ENCODE measurements around the gene CNP.

The CNP gene

DNA sequence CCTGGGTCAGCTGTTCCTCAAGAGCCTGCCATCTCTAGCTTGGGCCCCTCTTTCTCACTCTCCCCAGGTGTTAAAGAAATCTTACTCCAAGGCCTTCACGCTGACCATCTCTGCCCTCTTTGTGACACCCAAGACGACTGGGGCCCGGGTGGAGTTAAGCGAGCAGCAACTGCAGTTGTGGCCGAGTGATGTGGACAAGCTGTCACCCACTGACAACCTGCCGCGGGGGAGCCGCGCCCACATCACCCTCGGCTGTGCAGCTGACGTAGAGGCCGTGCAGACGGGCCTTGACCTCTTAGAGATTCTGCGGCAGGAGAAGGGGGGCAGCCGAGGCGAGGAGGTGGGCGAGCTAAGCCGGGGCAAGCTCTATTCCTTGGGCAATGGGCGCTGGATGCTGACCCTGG, 6.8 kb downstream of the CNP start:
- DNase-seq: no peak

DNA sequence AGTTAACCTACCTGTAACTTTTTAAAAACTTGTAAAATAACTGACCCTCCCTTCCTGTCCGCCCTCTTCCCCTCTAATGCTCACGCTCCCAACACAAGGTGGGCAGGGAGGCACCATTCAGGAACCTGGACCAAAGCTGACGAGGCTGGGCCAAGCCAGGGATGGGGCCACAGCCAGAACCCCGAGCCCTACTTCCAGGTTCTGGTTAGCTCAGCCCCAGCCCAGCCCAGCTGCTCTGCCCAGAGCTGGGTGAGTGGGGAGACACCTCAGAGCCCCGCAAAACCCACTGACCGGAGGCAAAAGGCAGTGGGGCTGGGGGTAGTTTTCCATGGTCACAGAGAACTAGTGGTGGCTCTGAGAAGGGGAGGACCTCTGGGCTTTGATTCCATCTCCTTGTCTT, 7.4 kb downstream of the CNP start:
- DNase-seq: no peak

DNA sequence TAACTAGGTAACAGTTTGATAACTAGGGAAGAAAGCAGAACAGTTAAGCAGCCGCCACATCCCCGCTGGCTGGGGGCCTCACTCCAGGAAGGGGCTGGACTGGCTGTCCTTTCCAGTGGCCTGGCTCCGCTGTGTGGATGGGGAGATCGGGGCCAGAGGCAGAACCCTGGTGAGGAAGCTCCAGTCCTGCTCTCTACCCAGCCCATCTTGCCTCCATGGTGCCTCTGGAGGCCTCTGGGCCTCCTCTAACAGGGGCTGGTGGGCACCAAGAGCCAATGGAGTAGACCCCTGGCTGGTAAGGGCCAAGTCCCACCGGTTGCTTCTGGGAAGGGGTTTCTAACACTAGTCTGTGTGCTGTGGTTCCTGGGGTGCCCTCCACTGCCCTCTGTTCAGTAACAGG, 8.1 kb downstream of the CNP start:
- no peak for DNase-seq

DNA sequence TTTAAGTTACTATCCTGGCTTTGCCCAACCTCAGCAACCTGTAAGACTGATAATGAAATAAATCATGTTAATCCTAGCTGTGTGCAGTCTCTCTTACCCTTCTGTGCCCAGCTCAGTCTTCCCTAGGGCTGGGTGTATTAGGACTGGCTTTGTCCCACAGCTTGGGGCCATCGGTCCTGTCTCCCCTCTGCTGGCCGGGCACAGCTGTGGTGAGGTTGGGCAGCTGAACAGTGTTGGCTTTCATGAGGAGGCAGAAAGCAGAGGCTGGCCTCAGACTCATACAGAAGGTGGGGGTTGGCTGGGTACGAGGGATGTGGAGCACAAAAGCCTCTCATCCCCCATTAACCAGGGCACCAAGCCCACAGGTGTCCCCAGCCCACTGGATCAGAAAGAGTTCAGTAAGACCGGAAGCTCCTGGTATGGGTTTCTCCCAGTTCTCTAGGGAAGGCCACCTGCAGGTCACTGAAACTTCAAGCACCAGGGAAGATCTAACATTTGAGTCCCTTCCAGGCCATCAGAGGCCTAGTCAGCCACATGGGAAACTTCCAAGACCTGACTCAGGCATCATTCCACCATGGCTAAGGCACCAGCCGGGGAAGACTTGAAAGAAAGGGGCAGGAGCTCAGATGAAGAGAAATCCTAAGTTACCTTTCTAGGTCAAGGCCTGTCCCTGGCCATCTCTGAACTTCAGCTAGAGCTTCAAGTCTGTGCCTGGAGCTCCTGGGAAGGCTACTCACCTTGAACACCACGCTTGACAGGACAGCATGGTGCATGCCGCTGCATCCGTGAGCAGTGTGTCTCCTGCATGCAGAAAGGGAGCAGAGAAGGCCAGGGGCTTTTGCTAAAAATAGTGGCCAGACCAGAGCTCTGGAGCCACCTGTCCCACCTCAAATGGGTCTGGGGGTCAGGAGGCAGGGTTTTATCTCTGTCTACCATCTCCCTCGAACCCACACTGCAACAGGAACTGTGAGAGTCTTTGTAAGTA, 8.8 kb downstream of the CNP start:
- DNase-seq: no peak

DNA sequence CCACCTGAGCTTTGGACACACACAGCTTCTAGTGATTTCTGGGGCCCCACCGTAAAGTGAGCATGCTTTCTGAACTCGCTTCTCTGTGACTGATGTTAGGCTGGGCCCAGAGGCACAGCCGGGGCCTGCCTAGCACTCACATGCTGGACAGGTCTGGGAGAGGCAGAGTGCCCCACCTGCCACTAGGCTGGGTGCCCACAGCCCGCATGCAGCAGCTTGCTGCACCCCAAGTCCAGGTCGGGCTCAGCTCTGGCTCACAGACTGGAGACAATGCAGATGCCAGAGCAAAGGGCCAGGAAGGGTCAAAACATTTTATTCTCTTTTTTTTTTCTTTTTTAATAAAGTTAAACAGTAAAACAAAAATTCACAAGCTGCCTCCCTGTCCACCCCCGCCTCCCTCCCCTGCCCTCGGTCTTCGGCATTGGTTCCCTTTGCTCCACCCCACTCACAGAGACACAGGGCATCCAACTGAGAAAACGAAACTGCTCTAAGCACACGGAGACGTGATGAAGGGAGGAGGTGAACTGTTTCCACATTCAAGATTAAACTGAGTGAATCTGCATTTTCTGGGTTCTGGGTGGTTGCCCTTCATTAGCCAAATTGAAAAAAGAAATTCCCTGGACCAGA, 9.7 kb downstream of the CNP start:
- DNase-seq: no peak

DNA sequence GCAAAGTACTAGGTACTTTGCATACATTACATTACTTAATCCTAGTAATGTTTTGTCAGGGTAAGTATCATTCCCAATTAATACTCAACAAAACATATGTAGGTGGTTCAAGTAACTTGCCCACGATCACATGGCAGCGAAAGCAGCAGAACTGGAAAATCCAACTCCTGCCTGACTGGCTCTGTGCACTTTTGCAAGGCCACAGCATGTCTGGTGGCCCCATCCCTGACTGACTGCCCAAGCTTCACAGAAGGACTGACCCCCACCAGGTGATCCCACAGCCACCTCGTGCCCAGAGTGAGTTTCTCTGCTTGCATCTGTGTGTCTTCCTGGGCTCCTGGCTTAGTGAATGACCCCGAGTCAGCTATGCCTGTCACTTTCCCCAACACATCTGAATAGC, 11.4 kb downstream of the CNP start:
- DNase-seq: no peak

DNA sequence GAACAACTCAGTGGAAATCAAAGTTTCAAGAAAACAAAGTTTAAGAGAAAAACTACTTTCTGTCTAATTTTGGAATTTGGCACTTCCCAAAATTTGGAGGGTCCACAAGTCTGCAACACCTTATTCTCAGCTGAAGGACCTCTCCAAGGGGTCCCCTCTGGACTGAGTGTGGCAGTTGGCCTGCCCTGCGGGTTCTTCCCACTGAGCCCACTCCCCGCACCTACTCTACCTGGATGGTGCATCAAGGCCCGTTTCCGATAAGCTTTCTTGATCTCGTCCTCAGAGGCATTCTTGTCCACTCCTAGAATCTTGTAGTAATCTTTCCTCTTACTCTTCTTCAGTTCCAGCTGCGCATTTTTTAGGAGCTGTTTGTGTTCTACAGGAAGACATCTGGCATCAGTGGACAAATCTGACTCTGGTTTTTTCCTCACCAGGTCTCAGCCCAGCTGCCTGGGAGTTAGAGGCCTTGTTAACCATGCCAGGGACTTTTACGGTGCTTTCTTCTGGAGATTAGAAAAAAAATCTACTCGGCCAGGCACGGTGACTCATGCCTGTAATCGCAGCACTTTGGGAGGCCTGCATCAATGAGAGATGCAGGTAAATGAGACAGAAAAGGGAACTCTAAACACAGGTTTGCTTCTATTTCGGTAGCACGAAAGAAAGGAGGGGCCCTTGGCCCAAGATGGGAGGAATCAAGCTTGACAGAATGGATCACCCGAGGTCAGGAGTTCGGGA, 15.6 kb downstream of the CNP start:
- DNase-seq: peak; percentile 30

DNA sequence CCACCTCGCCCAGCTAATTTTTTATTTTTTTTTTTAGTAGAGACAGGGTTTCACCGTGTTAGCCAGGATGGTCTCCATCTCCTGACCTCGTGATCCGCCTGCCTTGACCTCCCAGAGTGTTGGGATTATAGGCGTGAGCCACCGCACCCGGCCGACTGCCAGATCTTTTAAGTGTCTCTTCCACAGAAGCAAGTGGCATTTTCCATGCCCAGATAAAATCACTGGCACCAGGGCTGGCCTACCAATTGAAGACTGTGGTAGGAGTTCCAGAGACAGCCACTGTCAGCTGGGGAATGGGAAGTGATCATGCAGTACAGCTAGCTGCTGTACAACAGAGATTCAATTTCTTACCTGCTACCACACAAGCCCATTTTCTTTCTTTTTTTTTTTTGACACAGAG, 17.9 kb downstream of the CNP start:
- no peak for DNase-seq

DNA sequence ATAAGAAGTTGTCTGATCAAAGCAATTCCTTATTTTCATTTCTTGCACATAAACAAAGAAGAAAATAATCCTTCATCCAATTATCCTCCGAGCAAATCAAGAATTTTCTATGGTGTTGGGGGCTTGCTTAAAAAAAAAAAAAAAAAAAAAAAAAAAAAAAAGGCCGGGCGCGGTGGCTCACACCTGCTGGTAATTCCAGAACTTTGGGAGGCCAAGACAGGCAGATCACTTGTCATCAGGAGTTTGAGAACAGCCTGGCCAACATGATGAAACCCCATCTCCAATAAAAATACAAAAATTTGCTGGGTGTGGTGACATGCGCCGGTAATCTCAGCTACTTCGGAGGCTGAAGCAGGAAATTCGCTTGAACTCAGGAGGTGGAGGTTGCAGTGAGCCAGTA, 19.3 kb downstream of the CNP start:
- DNase-seq: no peak

DNA sequence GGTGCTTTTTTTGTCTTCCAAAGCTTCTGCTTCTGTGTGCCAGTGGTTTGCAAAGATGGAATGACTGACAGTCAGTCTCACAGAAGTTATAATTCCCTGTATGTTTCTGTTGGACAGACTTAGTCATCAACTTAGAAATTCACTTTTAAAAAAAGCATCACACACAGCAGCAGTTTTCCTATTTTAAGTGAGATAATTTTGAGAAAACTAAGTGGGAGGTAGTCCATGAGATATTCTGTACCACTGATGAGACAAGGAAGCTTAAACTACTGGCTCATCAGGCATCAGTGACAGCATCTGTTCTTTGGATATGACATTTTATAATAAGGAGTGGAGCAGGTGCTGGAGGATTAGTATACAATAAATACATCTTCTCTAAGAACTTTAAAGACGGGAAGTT, 20.0 kb downstream of the CNP start:
- no peak for DNase-seq

DNA sequence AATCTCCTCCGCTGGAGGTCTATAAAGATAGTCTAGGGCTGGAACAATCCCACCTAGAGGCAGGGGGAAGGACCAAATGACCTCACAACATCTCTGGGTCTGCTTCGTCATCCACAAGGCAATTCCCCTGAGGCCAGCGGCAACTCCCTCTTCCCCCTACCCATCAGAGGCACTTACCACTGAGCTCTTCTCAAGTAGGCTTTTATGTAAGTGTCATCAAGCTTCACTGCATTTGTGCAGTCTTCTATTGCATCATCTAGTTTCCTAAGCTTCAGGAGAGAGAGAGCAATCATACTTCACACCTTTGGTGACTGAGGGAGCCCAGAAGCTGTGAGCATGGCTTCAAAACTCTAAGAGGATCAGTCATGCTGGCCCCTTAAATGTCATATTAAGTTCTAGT, 21.0 kb downstream of the CNP start:
- no peak for DNase-seq

DNA sequence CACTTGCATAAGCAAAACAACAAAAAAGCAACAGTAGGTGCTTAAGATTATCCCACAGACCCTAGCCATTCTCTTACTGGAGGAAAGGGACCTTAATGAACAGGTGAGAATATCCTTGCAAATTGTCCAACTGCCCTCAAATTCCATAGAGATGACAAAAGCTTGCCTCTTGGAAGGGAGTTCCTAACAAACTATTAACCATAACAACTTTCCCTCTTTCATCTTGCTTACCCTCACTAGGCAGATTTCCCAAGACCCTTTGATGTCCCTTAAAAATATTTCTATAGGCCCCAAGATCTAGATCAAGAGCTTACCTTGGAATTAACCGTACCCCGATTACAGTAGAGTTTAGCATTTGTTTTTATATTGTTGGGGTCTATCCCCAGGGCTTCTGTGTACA, 21.8 kb downstream of the CNP start:
- DNase-seq: no peak

DNA sequence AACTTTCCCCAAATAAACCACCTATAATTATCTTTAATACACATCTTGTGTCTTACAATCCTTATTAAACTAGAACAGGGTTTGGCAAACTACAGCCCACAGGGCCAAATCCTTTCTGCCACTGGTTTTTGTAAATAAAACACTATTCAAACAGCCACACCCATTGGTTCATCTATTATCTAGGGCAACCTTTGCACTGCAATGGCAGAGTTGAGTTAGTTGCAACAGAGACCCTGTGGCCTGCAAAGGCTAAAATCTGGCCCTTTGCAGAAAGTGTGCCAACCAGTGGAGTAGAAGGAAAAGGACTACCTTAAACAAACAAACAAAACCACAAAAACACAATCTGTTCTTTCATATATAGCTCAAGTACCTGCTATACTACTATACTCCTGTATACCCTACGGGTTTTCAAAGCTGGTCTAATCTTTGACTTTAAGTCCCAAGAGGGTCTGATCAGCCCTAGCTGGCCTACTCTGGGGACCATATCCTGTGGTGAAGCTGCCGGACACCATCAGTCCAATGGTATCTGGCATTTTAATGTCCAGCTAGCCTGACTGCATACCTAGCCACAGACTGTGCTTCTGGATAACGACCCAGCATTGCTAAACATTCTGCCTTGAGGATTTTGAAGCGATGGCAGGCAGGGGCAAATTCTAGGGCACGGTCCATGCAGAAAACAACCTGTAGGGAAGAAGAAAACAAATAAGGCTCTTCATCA, 23.3 kb downstream of the CNP start:
- DNase-seq: no peak

DNA sequence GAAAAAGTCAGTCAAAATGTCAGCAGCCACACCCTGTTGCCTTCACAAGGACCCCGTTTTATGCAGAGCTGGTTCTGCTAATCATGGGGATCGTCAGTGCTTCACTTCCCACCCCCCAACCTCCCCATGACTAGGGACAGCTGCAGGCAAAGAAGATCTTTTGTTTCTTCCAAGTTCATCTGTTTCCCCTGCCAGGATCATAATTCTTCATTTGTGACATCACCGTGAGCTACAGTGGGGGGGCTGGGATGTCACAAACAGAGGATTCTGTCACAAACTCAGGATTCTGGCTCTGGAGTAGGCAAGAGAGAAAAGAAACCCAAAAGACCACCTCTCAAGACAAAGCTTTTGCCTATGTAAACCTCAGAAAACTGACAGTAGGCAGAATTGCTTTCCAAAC, 26.0 kb downstream of the CNP start:
- no peak for DNase-seq

DNA sequence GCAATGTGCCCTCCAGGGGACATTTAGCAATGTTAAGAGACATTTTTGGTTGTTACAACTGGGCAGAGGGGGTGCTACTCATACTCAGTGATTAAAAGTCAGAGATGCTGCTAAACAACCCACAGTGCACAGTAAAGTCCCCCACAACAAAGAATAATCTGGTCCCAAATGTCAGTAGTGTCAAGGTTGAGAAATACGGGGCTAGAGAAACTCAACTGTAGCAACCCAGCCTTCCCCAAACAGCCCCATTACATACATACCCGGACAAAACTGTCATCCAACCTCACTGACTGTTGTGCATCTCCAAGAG, 30.2 kb downstream of the CNP start:
- no peak for DNase-seq

DNA sequence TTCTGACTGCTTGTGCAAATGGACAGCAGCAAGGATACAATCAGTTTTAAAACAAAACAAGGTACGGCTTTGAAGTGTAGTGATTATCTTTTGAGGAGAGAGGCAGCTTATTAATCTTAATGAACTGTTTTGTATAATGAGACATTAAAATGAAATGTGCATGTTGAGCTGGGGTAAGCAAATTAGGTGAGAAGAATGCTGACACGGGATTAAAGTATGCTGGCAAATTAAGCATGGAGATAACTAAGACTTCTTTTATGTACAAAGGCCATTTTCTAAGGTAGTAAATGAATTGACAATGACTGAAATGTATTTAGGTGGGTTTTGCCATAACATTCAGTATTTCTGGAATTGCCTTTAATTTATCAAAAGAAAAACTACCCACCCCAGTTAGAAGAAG, 31.9 kb downstream of the CNP start:
- DNase-seq: no peak

DNA sequence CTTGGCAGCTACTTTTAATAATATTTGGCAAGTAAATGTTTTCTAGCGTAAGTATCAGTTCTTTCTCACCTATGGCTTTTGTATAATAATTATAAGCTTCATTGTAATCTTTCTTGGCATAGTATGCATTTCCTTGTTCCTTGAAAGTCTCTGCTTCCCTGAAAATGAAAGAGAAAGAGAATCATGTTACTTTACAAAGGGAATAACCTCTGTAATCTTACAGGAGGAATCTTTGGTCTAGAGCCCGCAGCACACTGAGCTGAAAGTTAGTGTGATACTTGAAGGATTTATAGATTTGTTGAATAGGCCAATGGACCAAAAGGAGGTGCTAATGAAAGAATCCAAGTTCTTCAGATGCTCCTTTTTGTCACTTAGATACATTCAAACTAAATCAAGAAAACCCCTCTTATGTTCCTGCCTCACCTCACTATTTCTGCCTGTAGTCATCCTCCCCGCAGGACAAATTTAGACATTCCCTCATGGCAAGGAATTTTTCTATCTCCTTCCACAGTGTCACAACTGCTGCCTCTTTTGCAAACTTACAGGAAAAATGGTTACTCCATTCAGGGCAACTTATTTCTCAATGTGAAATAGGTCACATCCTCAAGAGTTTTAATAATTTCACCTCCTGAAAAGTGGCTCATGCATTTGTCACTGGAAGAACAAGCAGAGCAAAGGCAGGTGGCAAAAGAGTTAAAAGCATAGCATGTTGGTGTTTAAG, 34.0 kb downstream of the CNP start:
- no peak for DNase-seq

DNA sequence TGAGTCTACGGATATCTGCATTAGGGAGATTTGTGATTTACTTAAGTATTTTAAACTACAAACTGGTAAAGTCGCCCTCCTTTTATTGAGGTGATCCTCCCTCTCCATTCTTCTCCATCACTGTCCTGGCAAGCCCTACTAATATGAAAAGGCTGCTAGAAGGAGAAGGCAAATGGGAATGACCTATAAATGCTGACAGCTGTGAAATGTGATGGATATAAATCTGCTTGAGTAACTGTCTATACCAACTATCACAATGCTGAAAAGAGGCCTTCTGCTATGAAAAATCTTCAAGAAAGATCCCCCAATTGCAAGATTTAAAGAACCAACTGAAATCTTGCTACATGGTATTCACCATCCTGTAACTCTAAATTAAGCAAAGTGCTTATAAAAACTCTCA, 35.1 kb downstream of the CNP start:
- DNase-seq: no peak

DNA sequence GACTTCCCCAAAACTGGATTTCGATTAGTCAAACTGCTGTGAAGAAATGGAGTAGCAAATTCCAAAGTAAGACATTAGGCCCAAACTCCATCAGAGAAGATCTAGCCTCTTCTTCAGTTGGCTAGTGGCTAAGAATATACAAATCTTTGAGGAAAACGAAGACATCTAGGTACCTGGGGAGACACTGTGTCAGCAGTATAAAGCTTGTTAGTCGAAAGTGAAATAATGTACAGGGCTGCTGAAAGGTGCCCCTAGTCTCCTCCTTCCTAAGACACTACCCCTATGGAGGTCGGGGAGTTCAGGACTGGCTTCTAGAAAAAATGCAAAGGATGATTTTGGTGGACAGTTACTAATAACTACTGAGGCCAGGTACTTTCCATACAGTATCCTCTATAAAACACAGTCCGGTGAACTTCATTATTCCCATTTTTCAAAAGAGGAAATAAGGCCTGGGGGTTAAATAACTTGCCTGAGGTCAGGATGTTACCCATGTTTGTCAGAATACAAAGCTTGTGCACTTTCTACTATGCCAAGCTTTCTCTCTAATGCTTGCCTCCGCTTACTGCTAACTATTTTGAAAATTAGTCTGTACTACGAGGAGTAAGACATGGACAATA, 35.7 kb downstream of the CNP start:
- no peak for DNase-seq

DNA sequence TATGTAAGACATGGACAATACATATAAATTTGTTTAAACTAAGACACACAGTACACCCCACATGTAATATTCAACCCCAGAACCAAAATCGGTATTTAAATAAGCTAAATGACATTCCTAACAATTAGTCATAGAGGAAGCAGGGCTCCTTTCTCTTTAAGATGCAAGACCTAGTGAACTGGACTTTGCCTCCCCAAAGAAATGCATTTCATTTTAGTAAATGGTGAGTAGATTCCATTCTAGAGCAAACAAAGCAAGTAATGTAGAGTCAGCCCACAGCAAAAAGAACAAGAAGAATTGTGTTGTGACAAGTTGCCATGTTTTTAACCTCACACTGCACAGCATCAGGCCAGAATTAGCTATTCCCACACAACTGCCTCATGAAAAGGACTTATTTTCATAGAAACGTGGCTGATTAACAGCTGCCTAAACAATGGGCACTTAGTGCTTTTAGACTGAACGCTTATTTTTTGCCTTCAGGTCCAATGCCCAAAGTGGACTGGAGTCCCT, 36.3 kb downstream of the CNP start:
- DNase-seq: no peak

DNA sequence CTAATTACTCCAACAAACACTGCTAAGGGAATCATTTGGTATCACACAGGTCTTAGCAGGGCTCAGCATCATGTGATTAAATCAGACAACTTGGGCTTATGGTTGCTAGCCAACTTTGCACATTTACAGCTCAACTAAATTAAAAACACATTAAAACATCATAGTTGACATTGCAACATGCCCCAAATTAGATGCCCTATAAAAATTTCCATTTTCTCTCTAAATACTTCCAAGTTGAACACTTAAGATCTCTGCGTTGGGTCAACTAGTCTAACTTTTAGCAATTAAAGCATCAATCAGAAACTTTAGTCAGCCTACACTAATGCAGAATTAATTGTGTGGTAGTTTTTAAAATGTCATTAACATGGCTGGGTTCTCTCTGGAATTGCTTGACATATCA, 38.6 kb downstream of the CNP start:
- no peak for DNase-seq

DNA sequence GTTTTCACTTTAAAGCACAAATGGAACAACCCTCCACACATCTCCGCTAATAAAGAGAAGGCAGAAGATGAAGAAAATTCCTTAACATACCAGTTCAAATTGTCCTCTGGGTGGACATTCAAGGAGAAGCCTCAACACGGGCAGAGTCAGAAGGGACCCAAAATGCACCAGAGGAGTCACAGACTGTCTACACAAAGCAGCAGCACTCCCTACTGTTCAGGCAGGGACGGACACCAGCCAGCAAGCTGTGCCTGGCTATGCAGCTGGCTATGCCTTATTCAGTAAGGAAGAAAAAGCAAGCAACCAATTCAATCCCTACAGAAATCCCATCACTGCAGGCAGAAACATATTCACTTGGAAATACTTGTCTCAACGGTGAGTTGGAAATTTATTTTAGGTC, 42.6 kb downstream of the CNP start:
- no peak for DNase-seq

All from NCI-H2227 treated with DMSO at 0.1 percent for 48 hours (cell line).